Upper lobe of right lung (tissue), 1 donor: ENCODE data around the gene RAD50. TPM values are rescaled to one million over a fixed set of nuclear protein-coding genes. Genes with fewer than 3 reads are reported as not detected.
"Not testable (repeated sequence)": the region's sequence is repeated elsewhere in the genome, so short reads cannot be mapped to it uniquely, and the experiment has no call there.

Source experiments
- ATAC-seq: fragments of 200-7000 bp; cut with Tn5 transposase; one replicate; pipeline ENCODE4 v1.9.1; 2020; ENCODE audit warnings: mild to moderate bottlenecking, moderate library complexity
- DNase-seq: peaks from one replicate; pipeline ENCODE4 v3.0.0-alpha.2; 2020
- H3K27ac ChIP-seq: fragments of 200-600 bp; one replicate; pipeline ENCODE4 v1.8.0; 2022
- H3K27me3 ChIP-seq: fragments of 200-600 bp; one replicate; pipeline ENCODE4 v1.8.0; 2022; ENCODE audit warnings: mild to moderate bottlenecking
- H3K36me3 ChIP-seq: fragments of 200-600 bp; one replicate; pipeline ENCODE4 v1.8.0; 2022
- H3K4me1 ChIP-seq: fragments of 200-600 bp; one replicate; pipeline ENCODE4 v1.8.0; 2022
- H3K4me3 ChIP-seq: fragments of 200-600 bp; one replicate; pipeline ENCODE4 v1.8.0; 2022; ENCODE audit warnings: mild to moderate bottlenecking
- H3K9me3 ChIP-seq: fragments of 200-600 bp; one replicate; pipeline ENCODE4 v1.8.0; 2022
- intact Hi-C: fragments of 100-400 bp; cut with DNase I; formaldehyde crosslinking; loops from one replicate; pipeline ENCODE4 v1.11.0; 2022
- total RNA-seq: library from RNA; stranded (reverse); fragmentation: NEBNext Ultra II Directional; extraction: Animal tissue kit (Norgen Biotek cat#: 25700); gene quantifications from one replicate; pipeline ENCODE4 v1.2.1, GENCODE V29; 2021
- TF ChIP-seq, protein P1 (sequence below): fragments of 200-600 bp; IDR thresholded peaks from one replicate; pipeline ENCODE4 v1.8.0; 2022; ENCODE audit warnings: antibody characterized with exemption
- donor health status: DM: no; HTN: yes; CAD: no; lungs with severe emphysema.

RAD50 gene
- total RNA-seq, 1 donor from 2014 or later: 32.8 TPM

DNA sequence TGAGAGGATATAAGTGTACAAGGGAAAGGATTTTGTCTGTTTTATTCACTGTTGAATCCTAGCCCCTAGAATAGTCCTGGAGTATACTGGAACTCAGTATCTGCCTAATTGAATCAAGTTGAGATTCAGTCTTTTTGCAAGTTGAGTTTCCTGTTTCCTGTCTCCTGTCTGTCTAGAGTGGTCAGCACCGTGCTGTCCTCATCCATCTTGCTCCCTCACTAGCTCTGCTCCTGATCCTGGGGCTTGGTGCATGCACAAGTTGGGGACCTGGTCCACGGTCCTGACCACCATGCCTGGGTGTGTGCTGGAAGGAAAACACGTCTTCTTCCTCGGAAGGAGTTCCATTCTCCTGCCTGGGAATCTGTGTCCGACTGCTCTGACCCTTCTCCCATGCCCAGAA, 16.6 kb upstream of the RAD50 start:
- H3K4me1 ChIP-seq: no peaks in the 10 kb centered on the region
- TF ChIP-seq, protein P1, sequence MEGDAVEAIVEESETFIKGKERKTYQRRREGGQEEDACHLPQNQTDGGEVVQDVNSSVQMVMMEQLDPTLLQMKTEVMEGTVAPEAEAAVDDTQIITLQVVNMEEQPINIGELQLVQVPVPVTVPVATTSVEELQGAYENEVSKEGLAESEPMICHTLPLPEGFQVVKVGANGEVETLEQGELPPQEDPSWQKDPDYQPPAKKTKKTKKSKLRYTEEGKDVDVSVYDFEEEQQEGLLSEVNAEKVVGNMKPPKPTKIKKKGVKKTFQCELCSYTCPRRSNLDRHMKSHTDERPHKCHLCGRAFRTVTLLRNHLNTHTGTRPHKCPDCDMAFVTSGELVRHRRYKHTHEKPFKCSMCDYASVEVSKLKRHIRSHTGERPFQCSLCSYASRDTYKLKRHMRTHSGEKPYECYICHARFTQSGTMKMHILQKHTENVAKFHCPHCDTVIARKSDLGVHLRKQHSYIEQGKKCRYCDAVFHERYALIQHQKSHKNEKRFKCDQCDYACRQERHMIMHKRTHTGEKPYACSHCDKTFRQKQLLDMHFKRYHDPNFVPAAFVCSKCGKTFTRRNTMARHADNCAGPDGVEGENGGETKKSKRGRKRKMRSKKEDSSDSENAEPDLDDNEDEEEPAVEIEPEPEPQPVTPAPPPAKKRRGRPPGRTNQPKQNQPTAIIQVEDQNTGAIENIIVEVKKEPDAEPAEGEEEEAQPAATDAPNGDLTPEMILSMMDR: no peak
- intact Hi-C loops: no loop called here
- ATAC-seq: no peak
- H3K9me3 ChIP-seq: no peaks in the 10 kb centered on the region
- H3K27ac ChIP-seq: no peak overlapping the region
- H3K27me3 ChIP-seq: no peaks in the 10 kb centered on the region
- DNase-seq: no peak
- H3K36me3 ChIP-seq: no peaks in the 10 kb centered on the region
- H3K4me3 ChIP-seq: no peak overlapping the region

GRCh38 chr5:132540764-132541163, 16.0 kb upstream of the RAD50 start:
- H3K36me3 ChIP-seq: no peaks in the 10 kb centered on the region
- H3K27ac ChIP-seq: no peak overlapping the region
- no peaks in the 10 kb centered on the region for H3K9me3 ChIP-seq
- TF ChIP-seq, protein P1: no peak
- no peaks in the 10 kb centered on the region for H3K4me1 ChIP-seq
- intact Hi-C loops: no loop called here
- DNase-seq (no peak), ATAC-seq (no peak)
- no peaks in the 10 kb centered on the region for H3K27me3 ChIP-seq
- H3K4me3 ChIP-seq: no peak overlapping the region

DNA sequence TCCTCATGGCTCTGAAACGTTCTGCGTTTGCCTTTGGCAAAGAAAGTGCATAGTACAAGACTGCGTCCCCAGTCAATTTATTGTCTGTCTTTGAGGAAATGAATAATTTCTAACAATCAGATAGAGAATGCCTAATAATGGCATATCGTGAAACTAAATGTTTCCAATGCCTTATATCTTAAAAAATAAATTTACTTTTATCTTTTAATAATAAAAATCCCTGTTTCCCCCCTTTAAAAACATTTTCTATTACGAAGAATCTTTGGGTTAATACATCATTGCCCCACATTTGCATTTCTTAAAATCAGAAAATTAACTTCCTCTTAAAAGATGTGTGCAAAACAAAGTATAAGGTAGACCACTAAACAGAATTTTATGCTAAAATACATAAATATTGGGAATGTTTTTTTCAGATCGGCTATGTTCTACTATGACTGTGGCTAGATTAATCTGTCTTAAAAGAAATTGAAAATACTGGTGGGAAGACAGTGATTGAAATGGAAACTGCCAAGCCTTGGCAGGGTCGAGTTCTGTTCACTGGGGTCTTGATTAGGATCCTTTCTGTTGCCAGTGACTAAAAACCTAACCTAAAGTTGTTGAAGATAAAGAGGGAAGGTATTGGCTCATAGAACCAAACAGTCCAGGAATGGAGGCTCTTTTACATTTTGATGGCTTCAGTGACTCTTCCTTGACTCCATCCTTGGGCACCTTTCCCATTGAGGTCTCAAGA, 13.1 kb upstream of the RAD50 start, which contains the start of gene IL5:
IL5 (minus strand) TSS at position 51 of the 730 bp plus-strand sequence; CDS start at position 7, 44 bp downstream.
- intact Hi-C loops: no loop called here
- no peak for DNase-seq
- Histone ChIP-seq H3K27ac (no peak within 1 kb of the TSS), H3K9me3 (no peaks in the 10 kb centered on the region), H3K4me3 (no peak within 1 kb of the TSS), H3K36me3 (no peaks in the 10 kb centered on the region), H3K4me1 (no peaks in the 10 kb centered on the region), H3K27me3 (no peaks in the 10 kb centered on the region)
- TF ChIP-seq, protein P1: no peak
- ATAC-seq: no peak

DNA sequence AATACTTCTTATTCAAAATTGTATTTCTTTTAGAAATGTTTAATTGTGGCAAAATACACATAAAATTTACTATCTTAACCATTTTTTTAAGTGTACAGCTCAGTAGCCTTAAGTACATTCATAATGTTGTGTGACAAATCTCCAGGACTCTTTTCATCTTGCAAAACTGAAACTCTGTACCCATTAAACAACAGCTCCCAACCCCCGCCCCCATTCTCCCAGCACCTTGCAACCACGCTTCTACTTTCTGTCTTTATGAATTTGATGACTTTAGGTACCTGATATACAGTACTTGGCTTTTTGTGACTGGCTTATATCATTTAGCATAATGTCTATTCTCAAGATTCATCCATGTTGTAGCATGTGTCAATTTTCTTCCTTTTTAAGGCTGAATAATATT, 10.7 kb upstream of the RAD50 start:
- ATAC-seq (no peak), DNase-seq (no peak)
- no peaks in the 10 kb centered on the region for H3K36me3 ChIP-seq
- no peaks in the 10 kb centered on the region for H3K27me3 ChIP-seq
- no peaks in the 10 kb centered on the region for H3K9me3 ChIP-seq
- TF ChIP-seq, protein P1: no peak
- H3K4me3 ChIP-seq: no peak overlapping the region
- intact Hi-C loops: no loop called here
- H3K4me1 ChIP-seq: no peaks in the 10 kb centered on the region
- H3K27ac ChIP-seq: no peak overlapping the region

GRCh38 chr5:132547269-132547668, 9.5 kb upstream of the RAD50 start:
- H3K27me3 ChIP-seq: no peaks in the 10 kb centered on the region
- no peak for DNase-seq
- no peaks in the 10 kb centered on the region for H3K4me1 ChIP-seq

GRCh38 chr5:132548834-132549233, 7.9 kb upstream of the RAD50 start:
- H3K27ac ChIP-seq, DNase-seq, intact Hi-C loops, H3K9me3 ChIP-seq, H3K4me1 ChIP-seq, ATAC-seq, H3K27me3 ChIP-seq, H3K4me3 ChIP-seq, H3K36me3 ChIP-seq: not testable (repeated sequence)

More at GRCh38 chr5:132547269-132547668, 9.5 kb upstream of the RAD50 start:
- H3K36me3 ChIP-seq: no peaks in the 10 kb centered on the region
- H3K27ac ChIP-seq: no peak overlapping the region
- H3K9me3 ChIP-seq: no peaks in the 10 kb centered on the region
- no peak overlapping the region for H3K4me3 ChIP-seq
- intact Hi-C loops: no loop called here
- no peak for ATAC-seq
- TF ChIP-seq, protein P1: no peak
